H1 (cell line): ENCODE measurements around the gene KLF2. TPM values are rescaled to one million over a fixed set of nuclear protein-coding genes. Genes with fewer than 3 reads are reported as not detected.

ENCODE experiments used
- CTCF ChIA-PET: fragments of 300-600 bp; sonication (Branson Sonifier 250); formaldehyde crosslinking; loops from one replicate; lab custom pipeline; 2021; ENCODE audit not compliant: partially characterized antibody; lab: Charles Lee
- POLR2A ChIA-PET: fragments of 300-600 bp; sonication (Branson Sonifier 250); formaldehyde crosslinking; loops from one replicate; lab custom pipeline; 2021; ENCODE audit warnings: inconsistent platforms; ENCODE audit not compliant: partially characterized antibody; lab: Charles Lee
- DNase-seq, 2 experiments: peaks; one replicate each; pipeline versions ENCODE4 v3.0.0 to v3.0.0-alpha.2; 2010 to 2022; ENCODE audit warnings: low spot score in 2 of 2, low read depth in 1 of 2, mixed read lengths in 1 of 2
- FAIRE-seq: peaks from 2 replicates; lab custom pipeline; 2011; peaks lifted over from hg19 to GRCh38; lab: Jason Lieb, UNC
- H2AFZ ChIP-seq: 2 replicates; pipeline ENCODE4 v1.8.1; 2012; ENCODE audit warnings: low read length, inconsistent platforms
- H2AK5ac ChIP-seq: 2 replicates; pipeline ENCODE4 v1.6.1; 2013; ENCODE audit warnings: low read depth, low read length
- H2BK120ac ChIP-seq: replicated peaks from 2 replicates; pipeline ENCODE3; 2013; ENCODE audit warnings: low read depth, low read length, inconsistent platforms
- H2BK12ac ChIP-seq: 2 replicates; pipeline ENCODE4 v1.6.1; 2013; ENCODE audit warnings: low read depth, low read length
- H2BK15ac ChIP-seq: 2 replicates; pipeline ENCODE4 v1.6.1; 2013; ENCODE audit warnings: low read length
- H2BK20ac ChIP-seq: 2 replicates; pipeline ENCODE4 v1.6.1; 2013; ENCODE audit warnings: low read length
- H2BK5ac ChIP-seq: 2 replicates; pipeline ENCODE4 v1.6.1; 2013; ENCODE audit warnings: low read depth, low read length
- H3K14ac ChIP-seq: 2 replicates; pipeline ENCODE4 v1.6.1; 2013; ENCODE audit warnings: inconsistent platforms; ENCODE audit not compliant: insufficient read length
- H3K18ac ChIP-seq: 2 replicates; pipeline ENCODE4 v1.6.1; 2013; ENCODE audit warnings: low read length; ENCODE audit errors: extremely low read depth
- H3K23ac ChIP-seq: 2 replicates; pipeline ENCODE4 v1.6.1; 2013; ENCODE audit warnings: inconsistent platforms; ENCODE audit not compliant: insufficient read length
- H3K23me2 ChIP-seq: 2 replicates; pipeline ENCODE4 v1.6.1; 2013; ENCODE audit warnings: low read depth, low read length
- H3K27ac ChIP-seq: 2 replicates; pipeline ENCODE4 v1.6.1; 2011; ENCODE audit warnings: low read depth, low read length, inconsistent platforms
- H3K27me3 ChIP-seq, 4 experiments: replicated peaks in 1 of 4; 1 replicate in 1 of 4; 2 replicates in 3 of 4; pipeline versions ENCODE4 v1.6.1 to v1.8.1; 2011 to 2013; ENCODE audit warnings: low read length in 3 of 4, mild to moderate bottlenecking in 3 of 4, inconsistent platforms in 2 of 4, mixed read lengths in 2 of 4, moderate library complexity in 1 of 4; ENCODE audit not compliant: control insufficient read depth in 3 of 4, insufficient read depth in 3 of 4; ENCODE audit errors: extremely low read depth in 1 of 4
- H3K36me3 ChIP-seq, 4 experiments: 2 replicates each; pipeline versions ENCODE4 v1.6.1 to v1.8.1; 2011 to 2013; ENCODE audit warnings: mild to moderate bottlenecking in 4 of 4, low read length in 3 of 4, moderate library complexity in 2 of 4, control low read depth in 1 of 4, inconsistent platforms in 1 of 4; ENCODE audit not compliant: insufficient read depth in 4 of 4, control insufficient read depth in 2 of 4
- H3K4ac ChIP-seq: replicated peaks from 2 replicates; pipeline ENCODE3; 2013; ENCODE audit warnings: low read length, low read depth, mixed read lengths, inconsistent platforms; ENCODE audit not compliant: insufficient read length
- H3K4me1 ChIP-seq, 4 experiments: replicated peaks in 1 of 4; 1 replicate in 1 of 4; 2 replicates in 3 of 4; pipeline versions ENCODE4 v1.6.1 to v1.8.1; 2011 to 2013; ENCODE audit warnings: low read length in 3 of 4, inconsistent platforms in 2 of 4, mixed read lengths in 1 of 4; ENCODE audit not compliant: insufficient read depth in 4 of 4, control insufficient read depth in 3 of 4
- H3K4me2 ChIP-seq, 2 experiments: 2 replicates each; pipeline versions ENCODE4 v1.6.1 to v1.8.1; 2011 to 2013; ENCODE audit warnings: low read depth in 2 of 2, low read length in 2 of 2, control low read depth in 1 of 2, inconsistent platforms in 1 of 2, mild to moderate bottlenecking in 1 of 2; ENCODE audit not compliant: insufficient read depth in 1 of 2
- H3K4me3 ChIP-seq, 4 experiments: fragments of 200-600, 300-600 bp in 1 of 4; sonication (generic), shearing (Covaris generic), sonication (Bioruptor Twin) in 1 of 4; 2 replicates each; pipeline versions ENCODE4 v1.5.1 to v1.8.1; 2011 to 2016; ENCODE audit warnings: low read length in 4 of 4, low read depth in 3 of 4, control low read depth in 2 of 4, inconsistent platforms in 2 of 4, mild to moderate bottlenecking in 2 of 4, mixed read lengths in 1 of 4, moderate library complexity in 1 of 4; ENCODE audit not compliant: insufficient read depth in 2 of 4; ENCODE audit errors: extremely low read depth in 1 of 4
- H3K56ac ChIP-seq: replicated peaks from 2 replicates; pipeline ENCODE3; 2013; ENCODE audit warnings: low read depth, mild to moderate bottlenecking, mixed read lengths, low read length, inconsistent platforms; ENCODE audit not compliant: insufficient read length
- H3K79me1 ChIP-seq: 2 replicates; pipeline ENCODE4 v1.6.1; 2013; ENCODE audit warnings: low read depth, low read length, control low read depth
- H3K79me2 ChIP-seq, 2 experiments: 2 replicates each; pipeline versions ENCODE4 v1.6.1 to v1.8.1; 2012 to 2013; ENCODE audit warnings: low read length in 2 of 2, mild to moderate bottlenecking in 2 of 2, inconsistent platforms in 1 of 2; ENCODE audit not compliant: insufficient read depth in 2 of 2, control insufficient read depth in 1 of 2
- H3K9ac ChIP-seq, 4 experiments: replicated peaks in 1 of 4; 1 replicate in 1 of 4; 2 replicates in 3 of 4; pipeline versions ENCODE4 v1.6.1 to v1.8.1; 2011 to 2013; ENCODE audit warnings: low read depth in 3 of 4, low read length in 3 of 4, control low read depth in 2 of 4, mild to moderate bottlenecking in 2 of 4, moderate library complexity in 2 of 4, inconsistent platforms in 1 of 4; ENCODE audit errors: extremely low read depth in 1 of 4
- H3K9me3 ChIP-seq, 2 experiments: 2 replicates each; pipeline versions ENCODE4 v1.6.1 to v1.8.1; 2012 to 2013; ENCODE audit warnings: mild to moderate bottlenecking in 2 of 2, moderate library complexity in 2 of 2, control low read depth in 1 of 2, inconsistent platforms in 1 of 2, low read depth in 1 of 2, low read length in 1 of 2, mixed read lengths in 1 of 2; ENCODE audit not compliant: insufficient read depth in 2 of 2
- H4K20me1 ChIP-seq, 2 experiments: replicated peaks in 1 of 2; 2 replicates each; pipeline versions ENCODE3 to v1.8.1; 2011 to 2013; ENCODE audit warnings: inconsistent platforms in 2 of 2, low read length in 2 of 2, mild to moderate bottlenecking in 1 of 2; ENCODE audit not compliant: insufficient read depth in 2 of 2, control insufficient read depth in 1 of 2
- H4K5ac ChIP-seq: 2 replicates; pipeline ENCODE4 v1.6.1; 2013; ENCODE audit warnings: low read length, low read depth, mixed read lengths, inconsistent platforms; ENCODE audit not compliant: insufficient read length
- H4K8ac ChIP-seq: 2 replicates; pipeline ENCODE4 v1.8.0; 2013; ENCODE audit warnings: mild to moderate bottlenecking, moderate library complexity, low read length, inconsistent platforms; ENCODE audit not compliant: insufficient read depth; ENCODE audit errors: extremely low read depth
- H4K91ac ChIP-seq: replicated peaks from 2 replicates; pipeline ENCODE3; 2013; ENCODE audit warnings: low read length, mixed read lengths, inconsistent platforms; ENCODE audit not compliant: insufficient read length
- BACH1 ChIP-seq: IDR thresholded peaks from 2 replicates; pipeline ENCODE4 v1.6.1; 2012; ENCODE audit warnings: low read length, improper control_type of control experiment
- CTBP2 ChIP-seq: IDR thresholded peaks from 2 replicates; pipeline ENCODE4 v1.7.0; 2011; ENCODE audit warnings: borderline replicate concordance, mild to moderate bottlenecking, moderate library complexity, mixed read lengths, low read length; ENCODE audit not compliant: insufficient read depth, insufficient read length
- EGR1 ChIP-seq: IDR thresholded peaks from 2 replicates; pipeline ENCODE4 v1.6.1; 2011; ENCODE audit warnings: low read depth, low read length, borderline replicate concordance
- JUN ChIP-seq: IDR thresholded peaks from 2 replicates; pipeline ENCODE4 v1.6.1; 2011; ENCODE audit warnings: low read depth, mild to moderate bottlenecking, improper control_type of control experiment, low read length
- KDM4A ChIP-seq: IDR thresholded peaks from one replicate; pipeline ENCODE4 v1.7.1; 2012; ENCODE audit warnings: low read depth, mild to moderate bottlenecking, moderate library complexity, low read length, inconsistent platforms; ENCODE audit not compliant: severe bottlenecking
- POLR2A ChIP-seq, 2 experiments: IDR thresholded peaks; 1 replicate in 1 of 2; 2 replicates in 1 of 2; pipeline ENCODE4 v1.6.1; 2011; ENCODE audit warnings: low read depth in 2 of 2, low read length in 2 of 2, mild to moderate bottlenecking in 2 of 2; ENCODE audit errors: control extremely low read depth in 1 of 2
- SIX5 ChIP-seq: IDR thresholded peaks from 2 replicates; pipeline ENCODE4 v1.6.1; 2011; ENCODE audit warnings: mild to moderate bottlenecking, low read depth, low read length
- SP4 ChIP-seq: IDR thresholded peaks from 2 replicates; pipeline ENCODE4 v1.6.1; 2012; ENCODE audit warnings: low read length, inconsistent platforms
- TCF12 ChIP-seq: IDR thresholded peaks from 2 replicates; pipeline ENCODE4 v1.6.1; 2011; ENCODE audit warnings: low read depth, mild to moderate bottlenecking, low read length
- TEAD4 ChIP-seq: IDR thresholded peaks from 2 replicates; pipeline ENCODE4 v1.6.1; 2012; ENCODE audit warnings: low read depth, low read length, inconsistent platforms, mixed read lengths
- WGBS, 2 experiments: shearing (Covaris generic) in 1 of 2; methylation state at CpG; one replicate each; pipeline versions ENCODE4 v1.1.6 to v1.1.7; 2013 to 2015; ENCODE audit warnings: low lambda C conversion rate in 2 of 2, mixed read lengths in 2 of 2, inconsistent platforms in 1 of 2, low coverage in 1 of 2, missing lambda C conversion rate in 1 of 2; ENCODE audit not compliant: insufficient replicate concordance in 2 of 2, insufficient coverage in 1 of 2, insufficient read length in 1 of 2; ENCODE audit errors: extremely low coverage in 1 of 2, missing lambda C conversion rate in 1 of 2; 5-methylcytosine and 5-hydroxymethylcytosine counted together
- long read RNA-seq, 2 experiments: library from RNA in 1 of 2; library from capped mRNA in 1 of 2; stranded (forward); transcript quantifications; one replicate each; pipeline ENCODE4 v2.0.0, GENCODE V29; 2021; ENCODE audit warnings: inconsistent platforms in 1 of 2
- polyA minus RNA-seq, 3 experiments: library from RNA; depleted of rRNA, polyadenylated mRNA; stranded (reverse); fragments of >200 nt; gene quantifications; 1 replicate in 2 of 3; 2 replicates in 1 of 3; pipeline ENCODE4 v1.2.3, GENCODE V29; 2011
- polyA plus RNA-seq, 7 experiments: library from polyadenylated mRNA; depleted of rRNA in 3 of 7; stranded (reverse) in 5 of 7; unstranded in 2 of 7; fragments of >200 nt in 5 of 7; fragments of 200-250 nt in 2 of 7; gene quantifications; 1 replicate in 5 of 7; 2 replicates in 1 of 7; 4 replicates in 1 of 7; pipeline versions ENCODE4 v1.2.1 to v1.2.3, GENCODE V29; 2011 to 2013; ENCODE audit warnings: missing spikeins in 2 of 7, mixed read lengths in 2 of 7
- total RNA-seq: library from RNA; stranded (reverse); fragmentation: NEBNext Ultra II Directional; extraction: Animal tissue kit (Norgen Biotek cat#: 25700); gene quantifications from 2 replicates; pipeline ENCODE4 v1.2.1, GENCODE V29; 2021
- TF ChIP-seq, protein P1 (sequence below): IDR thresholded peaks from 2 replicates; pipeline ENCODE4 v1.6.1; 2012; ENCODE audit warnings: inconsistent platforms

The KLF2 gene
- total RNA-seq (0.19 and 0.52 TPM in 2 replicates), polyA plus RNA-seq (2011; rRNA removed) (0.11 and 0.33 TPM in 2 replicates), polyA minus RNA-seq (2011; rRNA and poly(A)+ RNA removed) (not detected in 2 replicates)
- not detected for polyA plus RNA-seq (2011; cell fraction: cytosol; rRNA removed)
- polyA plus RNA-seq (2011; cell fraction: nucleus; rRNA removed) = 0.27 TPM
- 0.17 to 0.43 TPM (median 0.22 TPM) in 3 of 4 replicates, not detected in the other for polyA plus RNA-seq (2012, experiment 1 of 2)
- 0.35 TPM for polyA plus RNA-seq (2012, experiment 2 of 2)
- 0.32 TPM for polyA plus RNA-seq (2013, experiment 1 of 2)
- 0.31 TPM for polyA plus RNA-seq (2013, experiment 2 of 2)
- not detected for polyA minus RNA-seq (2011; cell fraction: cytosol; rRNA and poly(A)+ RNA removed)
- polyA minus RNA-seq (2011; cell fraction: nucleus; rRNA and poly(A)+ RNA removed) = 0.50 TPM
- long read RNA-seq, experiment 1 = 0 reads
- long read RNA-seq, experiment 2 = 0 reads

GRCh38 chr19:16324384-16325160 is at the start of gene KLF2:
KLF2 (plus strand) TSS chr19:16324826; CDS start chr19:16324924, 98 bp downstream.
- H3K79me2 ChIP-seq = no peaks in the 10 kb centered on the region
- H3K23me2 ChIP-seq = peaks cover 19% of the 10 kb centered on the region; the same call in 1 of the 2 replicates
- H2BK5ac ChIP-seq = no peak within 1 kb of the TSS
- H4K91ac ChIP-seq = no peak within 1 kb of the TSS
- no peak within 1 kb of the TSS for H3K27ac ChIP-seq
- no peak within 1 kb of the TSS for H2BK120ac ChIP-seq
- H3K4ac ChIP-seq = no peak within 1 kb of the TSS
- H3K14ac ChIP-seq = no peak within 1 kb of the TSS
- peaks cover 0 to 6% of the 10 kb centered on the region in 2 experiments for H4K20me1 ChIP-seq
- no peak within 1 kb of the TSS for H2AFZ ChIP-seq
- H2AK5ac ChIP-seq = no peak within 1 kb of the TSS
- H3K18ac ChIP-seq = 0 out of 2 replicates have a peak within 1 kb of the TSS, but pooled peaks have one; percentile 83
- no peak within 1 kb of the TSS for H3K23ac ChIP-seq
- H3K4me1 ChIP-seq = peaks cover 0 to 6% (median 0%) of the 10 kb centered on the region in 4 experiments; a peak in 3 of 7 replicates
- no peak for FAIRE-seq
- H4K8ac ChIP-seq = peak within 1 kb of the TSS; percentile 85
- 1% methylated on average over 20 of the region's 105 CpGs; no CpG with 5 or more reads in 1 of the 2 experiments for WGBS, 2 experiments
- no peak within 1 kb of the TSS for H2BK12ac ChIP-seq
- peaks cover 32 to 71% (median 62%) of the 10 kb centered on the region in 4 experiments for H3K27me3 ChIP-seq
- DNase-seq = peak in 1 of 2 experiments; percentile 75
- peaks cover 0 to 4% (median 0%) of the 10 kb centered on the region in 4 experiments; a peak in 1 of 8 replicates for H3K36me3 ChIP-seq
- no peak within 1 kb of the TSS for H2BK20ac ChIP-seq
- H3K79me1 ChIP-seq = no peaks in the 10 kb centered on the region
- CTCF ChIA-PET = no interaction called here
- H3K56ac ChIP-seq = no peak within 1 kb of the TSS
- POLR2A ChIA-PET = no interaction called here
- H3K9ac ChIP-seq = peak within 1 kb of the TSS in 1 of 4 experiments; percentile 50; a peak in 1 of 7 replicates
- no peak within 1 kb of the TSS for H4K5ac ChIP-seq
- peak within 1 kb of the TSS; percentile 46 to 71 (median 65) for H3K4me3 ChIP-seq
- no peaks in the 10 kb centered on the region for H3K9me3 ChIP-seq
- H2BK15ac ChIP-seq = no peak within 1 kb of the TSS
- H3K4me2 ChIP-seq = peak within 1 kb of the TSS; percentile 84 to 99
- TF ChIP-seq EGR1 (peak; percentile 58), KDM4A (no peak), BACH1 (no peak), JUN (no peak), SP4 (no peak), TEAD4 (no peak), SIX5 (no peak), POLR2A (IDR thresholded peaks at IDR 0.05; ENCODE audit: control extremely low read depth in 1 of 2, low read depth in 2 of 2, low read length in 2 of 2) (0 out of 3 replicates have a peak, but pooled peaks of 1 of the 2 experiments have one; percentile 20), TCF12 (no peak), CTBP2 (no peak)
- TF ChIP-seq, protein P1, sequence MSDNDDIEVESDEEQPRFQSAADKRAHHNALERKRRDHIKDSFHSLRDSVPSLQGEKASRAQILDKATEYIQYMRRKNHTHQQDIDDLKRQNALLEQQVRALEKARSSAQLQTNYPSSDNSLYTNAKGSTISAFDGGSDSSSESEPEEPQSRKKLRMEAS = no peak
